H1 (cell line): ENCODE measurements around the gene LSM10. TPM values are rescaled to one million over a fixed set of nuclear protein-coding genes. Genes with fewer than 3 reads are reported as not detected.

ENCODE experiments used
- CTCF ChIA-PET: fragments of 300-600 bp; sonication (Branson Sonifier 250); formaldehyde crosslinking; loops from one replicate; lab custom pipeline; 2021; ENCODE audit not compliant: partially characterized antibody; lab: Charles Lee
- POLR2A ChIA-PET: fragments of 300-600 bp; sonication (Branson Sonifier 250); formaldehyde crosslinking; loops from one replicate; lab custom pipeline; 2021; ENCODE audit warnings: inconsistent platforms; ENCODE audit not compliant: partially characterized antibody; lab: Charles Lee
- DNase-seq, 2 experiments: peaks; one replicate each; pipeline versions ENCODE4 v3.0.0 to v3.0.0-alpha.2; 2010 to 2022; ENCODE audit warnings: low spot score in 2 of 2, low read depth in 1 of 2, mixed read lengths in 1 of 2
- FAIRE-seq: peaks from 2 replicates; lab custom pipeline; 2011; peaks lifted over from hg19 to GRCh38; lab: Jason Lieb, UNC
- H2AFZ ChIP-seq: 2 replicates; pipeline ENCODE4 v1.8.1; 2012; ENCODE audit warnings: low read length, inconsistent platforms
- H2AK5ac ChIP-seq: 2 replicates; pipeline ENCODE4 v1.6.1; 2013; ENCODE audit warnings: low read depth, low read length
- H2BK120ac ChIP-seq: replicated peaks from 2 replicates; pipeline ENCODE3; 2013; ENCODE audit warnings: low read depth, low read length, inconsistent platforms
- H2BK12ac ChIP-seq: 2 replicates; pipeline ENCODE4 v1.6.1; 2013; ENCODE audit warnings: low read depth, low read length
- H2BK15ac ChIP-seq: 2 replicates; pipeline ENCODE4 v1.6.1; 2013; ENCODE audit warnings: low read length
- H2BK20ac ChIP-seq: 2 replicates; pipeline ENCODE4 v1.6.1; 2013; ENCODE audit warnings: low read length
- H2BK5ac ChIP-seq: 2 replicates; pipeline ENCODE4 v1.6.1; 2013; ENCODE audit warnings: low read depth, low read length
- H3K14ac ChIP-seq: 2 replicates; pipeline ENCODE4 v1.6.1; 2013; ENCODE audit warnings: inconsistent platforms; ENCODE audit not compliant: insufficient read length
- H3K18ac ChIP-seq: 2 replicates; pipeline ENCODE4 v1.6.1; 2013; ENCODE audit warnings: low read length; ENCODE audit errors: extremely low read depth
- H3K23ac ChIP-seq: 2 replicates; pipeline ENCODE4 v1.6.1; 2013; ENCODE audit warnings: inconsistent platforms; ENCODE audit not compliant: insufficient read length
- H3K23me2 ChIP-seq: 2 replicates; pipeline ENCODE4 v1.6.1; 2013; ENCODE audit warnings: low read depth, low read length
- H3K27ac ChIP-seq: 2 replicates; pipeline ENCODE4 v1.6.1; 2011; ENCODE audit warnings: low read depth, low read length, inconsistent platforms
- H3K27me3 ChIP-seq, 4 experiments: replicated peaks in 1 of 4; 1 replicate in 1 of 4; 2 replicates in 3 of 4; pipeline versions ENCODE4 v1.6.1 to v1.8.1; 2011 to 2013; ENCODE audit warnings: low read length in 3 of 4, mild to moderate bottlenecking in 3 of 4, inconsistent platforms in 2 of 4, mixed read lengths in 2 of 4, moderate library complexity in 1 of 4; ENCODE audit not compliant: control insufficient read depth in 3 of 4, insufficient read depth in 3 of 4; ENCODE audit errors: extremely low read depth in 1 of 4
- H3K36me3 ChIP-seq, 4 experiments: 2 replicates each; pipeline versions ENCODE4 v1.6.1 to v1.8.1; 2011 to 2013; ENCODE audit warnings: mild to moderate bottlenecking in 4 of 4, low read length in 3 of 4, moderate library complexity in 2 of 4, control low read depth in 1 of 4, inconsistent platforms in 1 of 4; ENCODE audit not compliant: insufficient read depth in 4 of 4, control insufficient read depth in 2 of 4
- H3K4ac ChIP-seq: replicated peaks from 2 replicates; pipeline ENCODE3; 2013; ENCODE audit warnings: low read length, low read depth, mixed read lengths, inconsistent platforms; ENCODE audit not compliant: insufficient read length
- H3K4me1 ChIP-seq, 4 experiments: replicated peaks in 1 of 4; 1 replicate in 1 of 4; 2 replicates in 3 of 4; pipeline versions ENCODE4 v1.6.1 to v1.8.1; 2011 to 2013; ENCODE audit warnings: low read length in 3 of 4, inconsistent platforms in 2 of 4, mixed read lengths in 1 of 4; ENCODE audit not compliant: insufficient read depth in 4 of 4, control insufficient read depth in 3 of 4
- H3K4me2 ChIP-seq, 2 experiments: 2 replicates each; pipeline versions ENCODE4 v1.6.1 to v1.8.1; 2011 to 2013; ENCODE audit warnings: low read depth in 2 of 2, low read length in 2 of 2, control low read depth in 1 of 2, inconsistent platforms in 1 of 2, mild to moderate bottlenecking in 1 of 2; ENCODE audit not compliant: insufficient read depth in 1 of 2
- H3K4me3 ChIP-seq, 4 experiments: fragments of 200-600, 300-600 bp in 1 of 4; sonication (generic), shearing (Covaris generic), sonication (Bioruptor Twin) in 1 of 4; 2 replicates each; pipeline versions ENCODE4 v1.5.1 to v1.8.1; 2011 to 2016; ENCODE audit warnings: low read length in 4 of 4, low read depth in 3 of 4, control low read depth in 2 of 4, inconsistent platforms in 2 of 4, mild to moderate bottlenecking in 2 of 4, mixed read lengths in 1 of 4, moderate library complexity in 1 of 4; ENCODE audit not compliant: insufficient read depth in 2 of 4; ENCODE audit errors: extremely low read depth in 1 of 4
- H3K56ac ChIP-seq: replicated peaks from 2 replicates; pipeline ENCODE3; 2013; ENCODE audit warnings: low read depth, mild to moderate bottlenecking, mixed read lengths, low read length, inconsistent platforms; ENCODE audit not compliant: insufficient read length
- H3K79me1 ChIP-seq: 2 replicates; pipeline ENCODE4 v1.6.1; 2013; ENCODE audit warnings: low read depth, low read length, control low read depth
- H3K79me2 ChIP-seq, 2 experiments: 2 replicates each; pipeline versions ENCODE4 v1.6.1 to v1.8.1; 2012 to 2013; ENCODE audit warnings: low read length in 2 of 2, mild to moderate bottlenecking in 2 of 2, inconsistent platforms in 1 of 2; ENCODE audit not compliant: insufficient read depth in 2 of 2, control insufficient read depth in 1 of 2
- H3K9ac ChIP-seq, 4 experiments: replicated peaks in 1 of 4; 1 replicate in 1 of 4; 2 replicates in 3 of 4; pipeline versions ENCODE4 v1.6.1 to v1.8.1; 2011 to 2013; ENCODE audit warnings: low read depth in 3 of 4, low read length in 3 of 4, control low read depth in 2 of 4, mild to moderate bottlenecking in 2 of 4, moderate library complexity in 2 of 4, inconsistent platforms in 1 of 4; ENCODE audit errors: extremely low read depth in 1 of 4
- H3K9me3 ChIP-seq, 2 experiments: 2 replicates each; pipeline versions ENCODE4 v1.6.1 to v1.8.1; 2012 to 2013; ENCODE audit warnings: mild to moderate bottlenecking in 2 of 2, moderate library complexity in 2 of 2, control low read depth in 1 of 2, inconsistent platforms in 1 of 2, low read depth in 1 of 2, low read length in 1 of 2, mixed read lengths in 1 of 2; ENCODE audit not compliant: insufficient read depth in 2 of 2
- H4K20me1 ChIP-seq, 2 experiments: replicated peaks in 1 of 2; 2 replicates each; pipeline versions ENCODE3 to v1.8.1; 2011 to 2013; ENCODE audit warnings: inconsistent platforms in 2 of 2, low read length in 2 of 2, mild to moderate bottlenecking in 1 of 2; ENCODE audit not compliant: insufficient read depth in 2 of 2, control insufficient read depth in 1 of 2
- H4K5ac ChIP-seq: 2 replicates; pipeline ENCODE4 v1.6.1; 2013; ENCODE audit warnings: low read length, low read depth, mixed read lengths, inconsistent platforms; ENCODE audit not compliant: insufficient read length
- H4K8ac ChIP-seq: 2 replicates; pipeline ENCODE4 v1.8.0; 2013; ENCODE audit warnings: mild to moderate bottlenecking, moderate library complexity, low read length, inconsistent platforms; ENCODE audit not compliant: insufficient read depth; ENCODE audit errors: extremely low read depth
- H4K91ac ChIP-seq: replicated peaks from 2 replicates; pipeline ENCODE3; 2013; ENCODE audit warnings: low read length, mixed read lengths, inconsistent platforms; ENCODE audit not compliant: insufficient read length
- BACH1 ChIP-seq: IDR thresholded peaks from 2 replicates; pipeline ENCODE4 v1.6.1; 2012; ENCODE audit warnings: low read length, improper control_type of control experiment
- BCL11A ChIP-seq, 2 experiments: IDR thresholded peaks; one replicate each; pipeline ENCODE4 v1.6.1; 2011; ENCODE audit warnings: low read depth in 2 of 2, low read length in 2 of 2, mild to moderate bottlenecking in 2 of 2
- CTBP2 ChIP-seq: IDR thresholded peaks from 2 replicates; pipeline ENCODE4 v1.7.0; 2011; ENCODE audit warnings: borderline replicate concordance, mild to moderate bottlenecking, moderate library complexity, mixed read lengths, low read length; ENCODE audit not compliant: insufficient read depth, insufficient read length
- EZH2 ChIP-seq: fragments of 200-600 bp; sonication (generic); IDR thresholded peaks from 2 replicates; pipeline ENCODE4 v1.7.1; 2012; ENCODE audit warnings: low read depth, mild to moderate bottlenecking, moderate library complexity, low read length, inconsistent platforms; ENCODE audit not compliant: severe bottlenecking
- NANOG ChIP-seq: IDR thresholded peaks from 2 replicates; pipeline ENCODE4 v1.6.1; 2011; ENCODE audit warnings: low read length, low read depth, mild to moderate bottlenecking, inconsistent platforms; ENCODE audit not compliant: insufficient read depth, poor library complexity, severe bottlenecking
- SIX5 ChIP-seq: IDR thresholded peaks from 2 replicates; pipeline ENCODE4 v1.6.1; 2011; ENCODE audit warnings: mild to moderate bottlenecking, low read depth, low read length
- TCF12 ChIP-seq: IDR thresholded peaks from 2 replicates; pipeline ENCODE4 v1.6.1; 2011; ENCODE audit warnings: low read depth, mild to moderate bottlenecking, low read length
- polyA plus RNA-seq, 7 experiments: library from polyadenylated mRNA; depleted of rRNA in 3 of 7; stranded (reverse) in 5 of 7; unstranded in 2 of 7; fragments of >200 nt in 5 of 7; fragments of 200-250 nt in 2 of 7; gene quantifications; 1 replicate in 5 of 7; 2 replicates in 1 of 7; 4 replicates in 1 of 7; pipeline versions ENCODE4 v1.2.1 to v1.2.3, GENCODE V29; 2011 to 2013; ENCODE audit warnings: missing spikeins in 2 of 7, mixed read lengths in 2 of 7
- total RNA-seq: library from RNA; stranded (reverse); fragmentation: NEBNext Ultra II Directional; extraction: Animal tissue kit (Norgen Biotek cat#: 25700); gene quantifications from 2 replicates; pipeline ENCODE4 v1.2.1, GENCODE V29; 2021

The LSM10 gene
- total and polyA plus RNA-seq, 2 of the 8 experiments (the other 6 are each of a cell fraction or from before 2014, with no cell fraction given), result 59.5 to 140 TPM

- no peak overlapping the region for H4K8ac ChIP-seq
- H2BK5ac ChIP-seq, result no peak overlapping the region
- ChIA-PET POLR2A (no interaction called here), CTCF (interaction anchor here (0.7 to 3.5 kb wide), 3 partner anchors 12 to 68 kb away, joined by 3 to 11 read pairs (median 3); no protein-coding TSS in a partner anchor)
- H2AFZ ChIP-seq, result no peak overlapping the region
- H3K56ac ChIP-seq, result no peak overlapping the region
- H4K20me1 ChIP-seq, result no peaks in the 10 kb centered on the region
- H3K4me2 ChIP-seq, result no peak overlapping the region
- no peaks in the 10 kb centered on the region; a peak in 1 of 7 replicates for H3K4me1 ChIP-seq
- H3K27ac ChIP-seq, result no peak overlapping the region
- no peak overlapping the region for H3K4me3 ChIP-seq
- H3K9ac ChIP-seq, result no peak overlapping the region
- no peaks in the 10 kb centered on the region for H3K9me3 ChIP-seq
- H2BK15ac ChIP-seq, result no peak overlapping the region
- FAIRE-seq (no peak), DNase-seq (no peak)
- no peaks in the 10 kb centered on the region for H3K79me2 ChIP-seq
- no peaks in the 10 kb centered on the region for H3K79me1 ChIP-seq
- TF ChIP-seq NANOG, result no peak
- no peak for TF ChIP-seq BCL11A (IDR thresholded peaks at IDR 0.05; ENCODE audit: low read depth in 2 of 2, low read length in 2 of 2)
- no peak for TF ChIP-seq BACH1
- TF ChIP-seq TCF12, result no peak
- no peak for TF ChIP-seq CTBP2
- TF ChIP-seq EZH2, result no peak
- no peak for TF ChIP-seq SIX5
- H4K91ac ChIP-seq, result no peak overlapping the region
- no peaks in the 10 kb centered on the region for H3K36me3 ChIP-seq
- H2AK5ac ChIP-seq, result no peak overlapping the region
- H3K4ac ChIP-seq, result no peak overlapping the region
- no peak overlapping the region for H3K14ac ChIP-seq
- H3K27me3 ChIP-seq, result no peaks in the 10 kb centered on the region
- no peak overlapping the region for H4K5ac ChIP-seq
- no peak overlapping the region for H3K18ac ChIP-seq
- no peak overlapping the region for H2BK20ac ChIP-seq
- H2BK120ac ChIP-seq, result no peak overlapping the region
- no peak overlapping the region for H2BK12ac ChIP-seq
- no peaks in the 10 kb centered on the region; the same call in 1 of the 2 replicates for H3K23me2 ChIP-seq
- no peak overlapping the region for H3K23ac ChIP-seq
These were observed 49.7 kb upstream of the LSM10 start for GRCh38 chr1:36447450-36447849.
